CD8-positive, alpha-beta memory T cell (primary cell): Measurements from ENCODE around the gene TSHZ2. TPM values are rescaled to one million over a fixed set of nuclear protein-coding genes. Genes with fewer than 3 reads are reported as not detected.

Source experiments
- CTCF ChIA-PET: fragments of 350-600 bp; sonication (Branson Sonifier 250); formaldehyde crosslinking; loops from one replicate; lab custom pipeline; 2021; ENCODE audit warnings: antibody characterized with exemption; lab: Charles Lee
- POLR2A ChIA-PET: fragments of 350-600 bp; sonication (Branson Sonifier 250); formaldehyde crosslinking; loops from one replicate; lab custom pipeline; 2021; ENCODE audit warnings: antibody characterized with exemption; lab: Charles Lee
- DNase-seq, 5 donors: peaks; one replicate each; pipeline versions ENCODE4 v3.0.0 to v3.0.0-alpha.2; 2020 to 2022; ENCODE audit warnings: mixed read lengths in 1 of 5
- H3K27ac ChIP-seq: one replicate; pipeline ENCODE4 v1.7.0; 2013; ENCODE audit warnings: low read depth, mild to moderate bottlenecking, low read length, moderate library complexity
- H3K27me3 ChIP-seq: 2 replicates; pipeline ENCODE4 v1.7.0; 2013; ENCODE audit warnings: low read length, mild to moderate bottlenecking; ENCODE audit not compliant: insufficient read depth, poor library complexity, severe bottlenecking
- H3K36me3 ChIP-seq: 2 replicates; pipeline ENCODE4 v1.7.0; 2013; ENCODE audit warnings: mild to moderate bottlenecking, low read length, moderate library complexity; ENCODE audit not compliant: insufficient read depth
- H3K4me1 ChIP-seq: 2 replicates; pipeline ENCODE4 v1.7.0; 2013; ENCODE audit warnings: mild to moderate bottlenecking, low read length, moderate library complexity; ENCODE audit not compliant: insufficient read depth
- H3K4me3 ChIP-seq: 2 replicates; pipeline ENCODE4 v1.7.0; 2013; ENCODE audit warnings: mild to moderate bottlenecking, low read length
- H3K9me3 ChIP-seq: 2 replicates; pipeline ENCODE4 v1.7.0; 2013; ENCODE audit warnings: mild to moderate bottlenecking, low read length
- H3K27ac Mint-ChIP-seq, 8 donors: one replicate each; pipeline ENCODE4 v1.8.0; 2020 to 2021; ENCODE audit warnings: mixed read lengths in 8 of 8, mild to moderate bottlenecking in 6 of 8, inconsistent platforms in 3 of 8, moderate library complexity in 3 of 8
- H3K27me3 Mint-ChIP-seq, 2 donors: one replicate each; pipeline ENCODE4 v1.8.0; 2020 to 2021; ENCODE audit warnings: mixed read lengths in 2 of 2, mild to moderate bottlenecking in 1 of 2, moderate library complexity in 1 of 2
- H3K36me3 Mint-ChIP-seq, 3 donors: one replicate each; pipeline ENCODE4 v1.8.0; 2020 to 2021; ENCODE audit warnings: mixed read lengths in 3 of 3, inconsistent platforms in 1 of 3, mild to moderate bottlenecking in 1 of 3
- H3K4me1 Mint-ChIP-seq, 3 donors: one replicate each; pipeline ENCODE4 v1.8.0; 2020 to 2021; ENCODE audit warnings: mixed read lengths in 3 of 3, inconsistent platforms in 1 of 3, mild to moderate bottlenecking in 1 of 3
- H3K4me3 Mint-ChIP-seq, 7 donors: one replicate each; pipeline ENCODE4 v1.8.0; 2020 to 2021; ENCODE audit warnings: mixed read lengths in 7 of 7, mild to moderate bottlenecking in 6 of 7, moderate library complexity in 4 of 7, inconsistent platforms in 2 of 7
- H3K9me3 Mint-ChIP-seq, 5 donors: one replicate each; pipeline ENCODE4 v1.8.0; 2020 to 2022; ENCODE audit warnings: mixed read lengths in 5 of 5, mild to moderate bottlenecking in 3 of 5, moderate library complexity in 2 of 5, inconsistent platforms in 1 of 5
- polyA plus RNA-seq: library from polyadenylated mRNA; unstranded; fragments of 300-500 nt; fragmentation: Illumina TruSeq; gene quantifications from one replicate; pipeline ENCODE4 v1.2.3, GENCODE V29; 2021
- total RNA-seq, 2 experiments: library from RNA; stranded (reverse); gene quantifications; one replicate each; pipeline ENCODE4 v1.2.3, GENCODE V29; 2021

TSHZ2 gene
- total and polyA plus RNA-seq, 3 experiments from 2014 or later = 0.10 to 1.6 (median 1.5) TPM

DNA sequence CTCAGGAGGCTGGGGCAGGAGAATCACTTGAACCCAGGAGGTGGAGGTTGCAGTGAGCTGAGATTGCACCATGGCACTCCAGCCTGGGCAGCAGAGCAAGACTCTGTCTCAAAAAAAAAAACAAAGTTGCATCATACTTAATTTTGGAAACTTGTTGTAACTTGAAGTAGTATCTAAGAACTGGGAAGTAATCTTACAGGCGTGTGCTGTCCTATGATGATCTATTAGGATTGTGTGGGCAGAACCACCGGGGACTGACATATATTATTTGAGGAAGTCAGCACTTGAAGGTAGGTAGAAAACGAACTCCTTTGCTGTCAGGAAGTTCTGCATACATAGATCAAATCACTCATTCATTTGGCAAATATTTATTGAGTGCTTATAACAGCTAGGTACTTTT, 433.0 kb downstream of the TSHZ2 start:
- no peak overlapping the region for H3K27ac Mint-ChIP-seq
- Histone ChIP-seq H3K9me3 (no peaks in the 10 kb centered on the region), H3K36me3 (no peaks in the 10 kb centered on the region), H3K27me3 (no peaks in the 10 kb centered on the region), H3K4me3 (no peak overlapping the region), H3K27ac (no peak overlapping the region), H3K4me1 (peaks cover 15% of the 10 kb centered on the region)
- peaks cover 20 to 22% of the 10 kb centered on the region in 2 donors for H3K27me3 Mint-ChIP-seq
- CTCF ChIA-PET = no interaction called here
- no peak for DNase-seq
- peaks cover 3 to 17% (median 11%) of the 10 kb centered on the region in 3 donors for H3K4me1 Mint-ChIP-seq
- peaks cover 0 to 16% (median 0%) of the 10 kb centered on the region in 3 donors for H3K36me3 Mint-ChIP-seq
- H3K9me3 Mint-ChIP-seq = peaks cover 0 to 18% (median 10%) of the 10 kb centered on the region in 5 donors
- POLR2A ChIA-PET = no interaction called here
- no peak overlapping the region for H3K4me3 Mint-ChIP-seq

DNA sequence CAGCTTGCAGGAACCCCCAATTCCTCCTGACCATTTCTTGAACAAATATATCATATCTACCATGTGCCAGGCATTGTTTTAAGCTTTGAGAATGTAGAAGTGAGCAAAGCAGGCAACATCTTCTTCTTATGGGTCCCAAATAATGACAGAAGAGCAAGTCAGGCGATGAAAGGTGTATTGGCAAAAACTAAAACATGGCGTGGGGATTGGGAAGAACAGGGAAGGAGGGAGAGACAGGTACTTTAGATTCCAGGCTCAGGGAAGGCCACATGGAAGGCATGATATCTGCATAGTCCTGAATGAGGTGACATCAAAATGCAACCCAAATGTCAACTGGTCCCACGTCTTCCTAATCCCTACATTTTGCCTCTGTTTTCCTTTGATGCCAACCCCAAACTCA, 434.4 kb downstream of the TSHZ2 start:
- no peaks in the 10 kb centered on the region for H3K36me3 ChIP-seq
- Mint-ChIP-seq H3K27me3 (peaks cover 17 to 22% of the 10 kb centered on the region in 2 donors), H3K4me3 (no peak overlapping the region), H3K36me3 (peaks cover 0 to 16% (median 0%) of the 10 kb centered on the region in 3 donors), H3K9me3 (peaks cover 0 to 10% (median 6%) of the 10 kb centered on the region in 5 donors), H3K27ac (no peak overlapping the region), H3K4me1 (peaks cover 3 to 12% (median 11%) of the 10 kb centered on the region in 3 donors)
- H3K27ac ChIP-seq = no peak overlapping the region
- DNase-seq = no peak
- CTCF ChIA-PET = no interaction called here
- no peak overlapping the region for H3K4me3 ChIP-seq
- POLR2A ChIA-PET = no interaction called here
- peaks cover 15% of the 10 kb centered on the region for H3K4me1 ChIP-seq
- no peaks in the 10 kb centered on the region for H3K9me3 ChIP-seq
- H3K27me3 ChIP-seq = no peaks in the 10 kb centered on the region

GRCh38 chr20:53408691-53409446, 436.7 kb downstream of the TSHZ2 start:
- H3K27ac Mint-ChIP-seq = no peak overlapping the region
- Histone ChIP-seq H3K27ac (no peak overlapping the region), H3K36me3 (no peaks in the 10 kb centered on the region), H3K9me3 (no peaks in the 10 kb centered on the region), H3K27me3 (no peaks in the 10 kb centered on the region), H3K4me1 (no peaks in the 10 kb centered on the region), H3K4me3 (no peak overlapping the region)
- peaks cover 10 to 25% of the 10 kb centered on the region in 2 donors for H3K27me3 Mint-ChIP-seq
- H3K4me3 Mint-ChIP-seq = no peak overlapping the region
- DNase-seq = no peak
- no peaks in the 10 kb centered on the region for H3K9me3 Mint-ChIP-seq
- H3K36me3 Mint-ChIP-seq = peaks cover 0 to under 1% (median 0%) of the 10 kb centered on the region in 3 donors
- H3K4me1 Mint-ChIP-seq = peaks cover 0 to 5% (median 4%) of the 10 kb centered on the region in 3 donors
- ChIA-PET POLR2A (no interaction called here), CTCF (interaction anchor here (0.7 kb wide), 1 partner anchor 153 kb away, joined by 3 read pairs; no protein-coding TSS in a partner anchor)

DNA sequence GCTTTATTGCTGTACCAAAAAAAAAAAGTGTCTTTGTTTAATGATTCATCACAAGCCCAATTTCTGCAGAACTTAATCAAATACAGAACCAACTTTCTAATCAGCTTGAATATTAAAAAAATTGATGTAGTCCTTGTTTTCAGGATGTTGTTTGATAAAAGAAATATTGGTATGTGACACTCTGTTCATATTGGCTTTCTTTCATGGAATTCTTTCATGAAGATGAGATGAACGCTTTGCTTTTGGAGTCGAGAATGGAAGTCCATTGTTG, 437.2 kb downstream of the TSHZ2 start:
- POLR2A ChIA-PET = no interaction called here
- Histone ChIP-seq H3K9me3 (no peaks in the 10 kb centered on the region), H3K27ac (no peak overlapping the region), H3K27me3 (no peaks in the 10 kb centered on the region), H3K36me3 (no peaks in the 10 kb centered on the region), H3K4me1 (no peaks in the 10 kb centered on the region), H3K4me3 (no peak overlapping the region)
- H3K27ac Mint-ChIP-seq = peak overlapping the region in 1 of 8 donors; percentile 39
- peaks cover 0 to 5% (median 4%) of the 10 kb centered on the region in 3 donors for H3K4me1 Mint-ChIP-seq
- no peak for DNase-seq
- CTCF ChIA-PET = no interaction called here
- no peak overlapping the region for H3K4me3 Mint-ChIP-seq
- H3K36me3 Mint-ChIP-seq = no peaks in the 10 kb centered on the region
- no peaks in the 10 kb centered on the region for H3K9me3 Mint-ChIP-seq
- H3K27me3 Mint-ChIP-seq = peaks cover 9 to 24% of the 10 kb centered on the region in 2 donors

- CTCF ChIA-PET = interaction anchor here (1.0 kb wide), 1 partner anchor 505 kb away, joined by 3 read pairs; no protein-coding TSS in a partner anchor
- POLR2A ChIA-PET = no interaction called here
- no peaks in the 10 kb centered on the region for H3K9me3 Mint-ChIP-seq
- Histone ChIP-seq H3K27ac (no peak overlapping the region), H3K4me3 (no peak overlapping the region), H3K4me1 (no peaks in the 10 kb centered on the region), H3K27me3 (no peaks in the 10 kb centered on the region), H3K9me3 (no peaks in the 10 kb centered on the region), H3K36me3 (no peaks in the 10 kb centered on the region)
- H3K27me3 Mint-ChIP-seq = peaks cover 7 to 20% of the 10 kb centered on the region in 2 donors
- DNase-seq = no peak
- H3K4me1 Mint-ChIP-seq = peaks cover 0 to 5% (median 4%) of the 10 kb centered on the region in 3 donors
- no peak overlapping the region for H3K27ac Mint-ChIP-seq
- no peak overlapping the region for H3K4me3 Mint-ChIP-seq
- no peaks in the 10 kb centered on the region for H3K36me3 Mint-ChIP-seq
Observed at GRCh38 chr20:53411129-53411528, 439.0 kb downstream of the TSHZ2 start.

- no peaks in the 10 kb centered on the region for H3K36me3 Mint-ChIP-seq
- no peak for DNase-seq
- Histone ChIP-seq H3K4me3 (no peak overlapping the region), H3K9me3 (no peaks in the 10 kb centered on the region), H3K4me1 (no peaks in the 10 kb centered on the region), H3K27ac (no peak overlapping the region), H3K27me3 (no peaks in the 10 kb centered on the region), H3K36me3 (no peaks in the 10 kb centered on the region)
- POLR2A ChIA-PET = no interaction called here
- peaks cover 3 to 12% of the 10 kb centered on the region in 2 donors for H3K27me3 Mint-ChIP-seq
- H3K27ac Mint-ChIP-seq = no peak overlapping the region
- H3K4me3 Mint-ChIP-seq = no peak overlapping the region
- CTCF ChIA-PET = interaction anchor here (1.6 to 1.7 kb wide), 2 partner anchors 650 to 788 kb away, joined by 7 read pairs; no protein-coding TSS in a partner anchor
- peaks cover 0 to 5% (median 4%) of the 10 kb centered on the region in 3 donors for H3K4me1 Mint-ChIP-seq
- H3K9me3 Mint-ChIP-seq = no peaks in the 10 kb centered on the region
Observed at GRCh38 chr20:53411891-53412290, 439.7 kb downstream of the TSHZ2 start.

GRCh38 chr20:53412577-53413185, 440.5 kb downstream of the TSHZ2 start:
- H3K9me3 Mint-ChIP-seq = no peaks in the 10 kb centered on the region
- Histone ChIP-seq H3K36me3 (no peaks in the 10 kb centered on the region), H3K4me1 (no peaks in the 10 kb centered on the region), H3K9me3 (no peaks in the 10 kb centered on the region), H3K27me3 (no peaks in the 10 kb centered on the region), H3K4me3 (no peak overlapping the region), H3K27ac (no peak overlapping the region)
- peaks cover 0 to 10% of the 10 kb centered on the region in 2 donors for H3K27me3 Mint-ChIP-seq
- peaks cover 0 to 5% (median 4%) of the 10 kb centered on the region in 3 donors for H3K4me1 Mint-ChIP-seq
- ChIA-PET POLR2A (no interaction called here), CTCF (interaction anchor here (0.7 to 3.9 kb wide), 9 partner anchors 10 to 787 kb away, joined by 3 to 13 read pairs (median 4); no protein-coding TSS in a partner anchor)
- H3K27ac Mint-ChIP-seq = peak overlapping the region in 5 of 8 donors; percentile 17 to 83 (median 74)
- no peak for DNase-seq
- no peaks in the 10 kb centered on the region for H3K36me3 Mint-ChIP-seq
- H3K4me3 Mint-ChIP-seq = peak overlapping the region in 2 of 7 donors; percentile 9 to 30

- H3K27me3 ChIP-seq = no peaks in the 10 kb centered on the region
- no peaks in the 10 kb centered on the region for H3K9me3 Mint-ChIP-seq
- no peaks in the 10 kb centered on the region for H3K36me3 ChIP-seq
- ChIA-PET POLR2A (no interaction called here), CTCF (interaction anchor here (0.8 to 3.9 kb wide), 8 partner anchors 10 to 787 kb away, joined by 3 to 13 read pairs (median 4); no protein-coding TSS in a partner anchor)
- peak; percentile 25 to 70 (median 43) for DNase-seq
- H3K4me3 ChIP-seq = no peak overlapping the region
- H3K4me1 Mint-ChIP-seq = peaks cover 0 to 5% (median 4%) of the 10 kb centered on the region in 3 donors
- no peaks in the 10 kb centered on the region for H3K4me1 ChIP-seq
- no peaks in the 10 kb centered on the region for H3K36me3 Mint-ChIP-seq
- no peak overlapping the region for H3K27ac ChIP-seq
- H3K27ac Mint-ChIP-seq = peak overlapping the region in 4 of 8 donors; percentile 62 to 83 (median 78)
- H3K4me3 Mint-ChIP-seq = peak overlapping the region in 2 of 7 donors; percentile 9 to 30
- H3K27me3 Mint-ChIP-seq = peaks cover 0 to 10% of the 10 kb centered on the region in 2 donors
- H3K9me3 ChIP-seq = no peaks in the 10 kb centered on the region
Observed at GRCh38 chr20:53413186-53413631, 441.1 kb downstream of the TSHZ2 start.
